ENCODE results near the gene ITGB4. TPM values are rescaled to one million over a fixed set of nuclear protein-coding genes. Genes with fewer than 3 reads are reported as not detected.

Gene ITGB4
- total RNA-seq, 6 experiments from 2014 or later = 0.28 to 1.0 (median 0.76) TPM; not detected in 1

GRCh38 chr17:75743625-75744206, 22.5 kb downstream of the ITGB4 start:
- Mint-ChIP-seq H3K27ac (no peak overlapping the region), H3K9me3 (no peaks in the 10 kb centered on the region), H3K4me3 (no peak overlapping the region), H3K4me1 (ENCODE audit: low read depth) (peaks cover 6% of the 10 kb centered on the region), H3K36me3 (ENCODE audit: low read depth) (no peaks in the 10 kb centered on the region), H3K27me3 (ENCODE audit: insufficient read depth) (peaks cover 1% of the 10 kb centered on the region)
- no peak for DNase-seq
- no peak for TF ChIP-seq CTCF (IDR thresholded peaks at IDR 0.05)

GRCh38 chr17:75748706-75749105, 27.4 kb downstream of the ITGB4 start:
- no peaks in the 10 kb centered on the region for H3K36me3 Mint-ChIP-seq (ENCODE audit: low read depth)
- TF ChIP-seq CTCF (IDR thresholded peaks at IDR 0.05) = no peak
- no peak overlapping the region for H3K4me3 Mint-ChIP-seq
- H3K9me3 Mint-ChIP-seq = no peaks in the 10 kb centered on the region
- no peak for DNase-seq
- H3K4me1 Mint-ChIP-seq (ENCODE audit: low read depth) = peaks cover 13% of the 10 kb centered on the region
- no peak overlapping the region for H3K27ac Mint-ChIP-seq
- H3K27me3 Mint-ChIP-seq (ENCODE audit: insufficient read depth) = peaks cover 1% of the 10 kb centered on the region

- peak; percentile 99 for TF ChIP-seq CTCF (IDR thresholded peaks at IDR 0.05)
- peak overlapping the region; percentile 28; the same call in 1 of the 2 replicates for H3K4me3 Mint-ChIP-seq
- H3K36me3 Mint-ChIP-seq (ENCODE audit: low read depth) = no peaks in the 10 kb centered on the region
- H3K27me3 Mint-ChIP-seq (ENCODE audit: insufficient read depth) = peaks cover 1% of the 10 kb centered on the region
- H3K27ac Mint-ChIP-seq = no peak overlapping the region
- H3K9me3 Mint-ChIP-seq = no peaks in the 10 kb centered on the region
- H3K4me1 Mint-ChIP-seq (ENCODE audit: low read depth) = peaks cover 17% of the 10 kb centered on the region
- DNase-seq = peak; percentile 56
Observed at GRCh38 chr17:75749545-75750389, 28.5 kb downstream of the ITGB4 start.

- Mint-ChIP-seq H3K4me1 (ENCODE audit: low read depth) (peaks cover 20% of the 10 kb centered on the region), H3K4me3 (no peak overlapping the region), H3K9me3 (no peaks in the 10 kb centered on the region), H3K36me3 (ENCODE audit: low read depth) (no peaks in the 10 kb centered on the region), H3K27me3 (ENCODE audit: insufficient read depth) (peaks cover 1% of the 10 kb centered on the region), H3K27ac (no peak overlapping the region)
- DNase-seq = no peak
- TF ChIP-seq CTCF (IDR thresholded peaks at IDR 0.05) = no peak
Observed at GRCh38 chr17:75750661-75751423, 29.6 kb downstream of the ITGB4 start.

GRCh38 chr17:75751676-75752404, 30.6 kb downstream of the ITGB4 start:
- no peak for DNase-seq
- peaks cover 1% of the 10 kb centered on the region for H3K27me3 Mint-ChIP-seq (ENCODE audit: insufficient read depth)
- no peaks in the 10 kb centered on the region for H3K9me3 Mint-ChIP-seq
- H3K4me1 Mint-ChIP-seq (ENCODE audit: low read depth) = peaks cover 20% of the 10 kb centered on the region
- TF ChIP-seq CTCF (IDR thresholded peaks at IDR 0.05) = no peak
- H3K36me3 Mint-ChIP-seq (ENCODE audit: low read depth) = no peaks in the 10 kb centered on the region
- no peak overlapping the region for H3K27ac Mint-ChIP-seq
- no peak overlapping the region for H3K4me3 Mint-ChIP-seq

Measured in HFFc6 (cell line).